CD4-positive, alpha-beta T cell treated with Interleukin-15 for 4 hours (primary cell): Measurements from ENCODE around the gene GNG13.
"Not testable (repeated sequence)": the region's sequence is repeated elsewhere in the genome, so short reads cannot be mapped to it uniquely, and the experiment has no call there.

Experiments
- DNase-seq: peaks from one replicate; pipeline ENCODE4 v3.0.0-alpha.2; 2020; ENCODE audit warnings: low spot score

GNG13 gene, protein sequence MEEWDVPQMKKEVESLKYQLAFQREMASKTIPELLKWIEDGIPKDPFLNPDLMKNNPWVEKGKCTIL

DNA sequence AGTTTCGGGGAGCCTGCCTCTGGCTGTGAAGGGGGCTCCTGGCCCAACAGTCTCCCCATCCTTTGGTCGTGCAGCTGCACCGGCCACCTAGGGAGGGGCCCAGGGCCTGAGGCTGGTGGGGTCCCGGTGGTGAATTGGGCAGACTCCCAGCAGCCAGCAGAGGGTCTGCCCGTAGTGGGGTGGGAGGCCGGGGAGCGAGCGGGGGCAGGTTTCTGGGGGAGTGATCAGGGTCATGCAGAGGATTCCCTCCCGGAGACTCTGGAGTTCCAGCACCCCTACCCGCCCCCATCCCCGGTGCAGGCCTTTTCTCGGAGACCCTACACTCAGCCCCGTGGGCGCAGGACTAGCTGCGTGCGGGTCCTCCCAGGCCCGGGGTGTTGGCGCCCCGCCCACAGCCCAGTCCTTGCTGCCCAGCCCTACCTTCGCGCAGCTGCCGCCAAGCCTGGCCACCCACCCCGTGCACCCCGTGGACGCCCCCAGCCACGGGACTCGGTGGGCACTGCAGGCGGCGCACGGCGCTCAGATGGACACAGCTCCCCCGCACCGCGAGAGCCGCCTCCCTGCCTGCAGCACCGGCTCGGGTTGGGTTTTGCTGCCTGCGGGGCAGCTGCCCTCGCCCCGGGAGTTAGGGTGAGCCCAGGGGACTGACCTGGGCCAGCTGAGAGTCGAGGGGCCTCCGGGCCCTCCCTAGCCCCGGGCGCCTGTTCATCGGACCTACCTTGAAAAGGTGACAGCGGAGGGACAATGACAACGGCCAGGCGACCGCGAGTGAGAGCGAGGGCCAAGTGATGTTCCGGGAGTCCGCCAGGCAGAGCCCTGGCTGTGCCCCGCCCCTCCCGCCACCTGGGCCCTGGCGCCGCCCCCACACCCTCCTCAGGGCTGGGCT is at the start of gene GNG13:
TSS of gene GNG13 (minus strand) at position 787 of the 886 bp plus-strand sequence. CDS start 1,657 bp downstream, outside the sequence.
- no peak for DNase-seq

- no peak for DNase-seq
Measured at GRCh38 chr16:848510-849253, 48.1 kb upstream of the GNG13 start.

GRCh38 chr16:847681-848445 is 47.3 kb upstream of the GNG13 start:
- no peak for DNase-seq

GRCh38 chr16:847151-847550 is 46.6 kb upstream of the GNG13 start:
- DNase-seq, result no peak

DNA sequence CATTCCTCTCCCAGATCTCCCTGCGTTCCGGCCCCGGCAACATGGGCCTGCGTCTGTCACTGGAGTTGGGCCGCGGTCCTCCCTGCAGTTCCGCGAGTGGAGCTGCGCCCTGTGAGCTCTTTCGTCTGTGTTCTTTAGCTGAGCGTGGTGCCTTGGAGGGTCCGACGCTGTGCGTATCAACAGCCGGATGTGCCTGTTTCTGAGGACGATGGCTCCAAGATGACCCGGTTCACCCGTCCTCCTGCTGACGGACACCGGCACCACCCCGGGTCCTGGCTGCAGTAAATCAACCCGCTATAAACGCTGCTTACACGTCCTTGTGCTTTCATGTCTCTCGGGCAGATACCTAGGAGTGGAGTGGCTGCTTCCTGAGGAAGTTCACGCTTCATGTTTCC is 44.8 kb upstream of the GNG13 start:
- DNase-seq, result no peak

DNA sequence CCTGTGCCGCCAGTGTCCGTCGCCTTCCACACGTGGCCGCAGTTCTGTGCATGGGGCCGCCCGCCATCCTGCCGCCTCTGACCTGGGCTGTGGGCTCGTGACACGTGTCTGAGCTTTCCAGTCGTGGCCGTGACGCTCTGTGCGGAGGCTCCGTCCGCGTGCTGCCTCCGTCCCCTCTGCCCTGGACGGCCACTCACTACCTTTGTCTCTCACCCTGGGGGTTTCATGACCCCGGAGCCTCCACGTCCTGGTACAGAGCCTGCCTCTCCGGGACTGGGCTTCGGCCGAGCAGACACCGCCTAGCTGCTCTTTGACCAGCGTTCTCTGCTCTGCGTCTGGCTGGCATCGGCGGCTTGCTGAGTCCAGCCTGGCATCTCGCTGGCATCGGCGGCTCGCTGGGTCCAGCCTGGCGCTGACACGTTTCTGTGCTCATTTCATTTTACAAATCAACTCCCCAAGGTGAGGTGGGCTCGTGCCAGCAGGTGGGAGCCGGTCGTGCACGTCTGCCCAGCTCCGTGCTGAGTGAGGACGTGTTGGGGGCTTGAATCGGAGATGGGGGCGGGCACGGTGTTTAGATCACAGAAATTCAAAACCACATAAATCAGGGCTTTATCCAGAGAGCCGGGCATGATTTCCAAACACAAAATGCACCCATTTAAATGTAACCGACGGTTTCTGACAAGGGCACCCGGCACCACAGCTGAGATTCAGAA is 44.3 kb upstream of the GNG13 start:
- DNase-seq, result no peak

DNA sequence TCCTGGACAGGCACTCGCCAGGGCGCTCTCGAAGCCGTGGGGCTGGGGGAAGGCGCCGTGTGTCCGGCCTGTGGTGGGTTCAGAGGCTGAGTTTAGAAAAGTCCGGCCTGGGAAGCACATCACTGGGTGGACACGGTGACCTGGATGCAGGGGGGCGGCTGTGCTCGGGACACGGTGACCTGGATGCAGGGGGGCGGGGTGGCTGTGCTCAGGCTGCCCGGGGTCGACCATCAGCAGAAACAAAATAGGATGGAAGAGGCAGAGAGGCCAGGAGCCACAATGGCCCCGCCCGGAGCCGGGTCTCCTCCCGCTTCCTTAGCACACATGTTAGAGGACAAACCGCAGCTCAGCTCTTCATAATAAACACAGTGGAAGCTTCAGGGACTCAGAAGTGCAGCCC is 43.2 kb upstream of the GNG13 start:
- DNase-seq, result no peak

DNA sequence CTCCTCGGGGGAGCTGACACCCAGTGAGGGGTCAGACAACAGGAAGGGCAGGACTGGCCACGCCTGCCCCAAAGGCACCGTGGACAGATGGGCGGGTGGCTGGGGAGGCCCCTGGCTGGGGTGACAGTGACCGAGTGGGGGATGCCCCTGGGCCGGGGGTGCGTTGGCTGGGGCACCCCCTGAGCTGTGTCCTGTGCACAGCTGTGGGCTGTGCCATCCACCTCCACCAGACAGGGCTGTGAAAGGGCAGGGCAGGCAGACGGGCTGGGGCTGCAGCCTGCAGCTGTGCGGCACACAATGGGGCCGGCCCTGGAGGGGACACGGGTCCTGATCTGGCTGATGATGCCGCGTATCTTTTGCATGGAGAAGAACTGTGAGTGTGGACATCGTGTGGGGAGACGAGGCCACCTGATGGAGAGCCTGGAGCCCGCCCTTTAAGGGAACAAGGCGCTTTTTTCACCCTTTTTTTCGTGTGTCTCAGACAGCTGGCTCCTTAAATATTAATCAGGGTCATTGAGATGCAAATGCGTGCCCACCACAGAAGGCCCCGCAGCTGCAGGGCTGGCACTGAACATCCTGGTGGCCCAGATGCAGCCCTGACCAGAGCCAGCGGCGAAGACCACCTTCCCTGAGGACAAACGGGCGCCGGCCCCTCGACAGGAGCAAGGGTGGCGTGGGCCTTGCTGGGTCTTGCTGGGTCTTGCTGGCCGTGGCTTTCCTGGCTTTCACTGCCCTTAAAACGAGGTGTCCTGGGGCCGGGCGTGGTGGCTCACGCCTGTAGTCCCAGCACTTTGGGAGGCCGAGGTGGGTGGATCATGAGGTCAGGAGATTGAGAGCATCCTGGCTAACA is 42.4 kb upstream of the GNG13 start:
- no peak for DNase-seq

GRCh38 chr16:842061-842476 is 41.5 kb upstream of the GNG13 start:
- DNase-seq, result no peak

DNA sequence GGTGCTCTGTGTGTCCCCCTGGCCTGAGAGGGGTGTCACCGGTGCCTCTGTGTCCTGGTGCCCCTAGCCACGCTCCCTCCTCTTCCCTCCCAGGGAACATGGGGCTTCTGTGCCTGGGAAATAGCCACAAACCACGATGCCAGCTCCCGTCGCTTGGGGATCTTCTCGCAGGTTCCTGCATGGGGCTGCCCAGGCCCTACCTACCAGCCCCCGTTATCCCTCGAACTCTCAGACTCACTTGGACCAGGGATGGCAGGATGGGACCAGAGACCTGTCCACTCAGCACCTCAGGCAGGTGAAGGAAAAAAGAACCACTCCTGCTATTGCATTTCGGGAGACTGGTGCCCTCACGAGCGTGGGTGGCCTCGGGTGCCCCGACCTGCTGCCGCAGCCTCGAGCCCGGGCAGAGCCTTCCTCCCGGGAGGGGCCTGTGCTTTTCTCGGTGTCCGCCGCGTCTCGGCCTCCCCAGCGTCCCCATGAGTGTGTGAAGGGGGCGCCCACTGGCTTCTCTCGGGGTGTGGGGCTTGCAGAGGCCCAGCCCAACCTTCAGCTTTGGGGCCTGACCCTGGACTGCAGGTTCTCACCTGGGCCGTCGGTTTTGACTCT is 41.0 kb upstream of the GNG13 start:
- no peak for DNase-seq

DNA sequence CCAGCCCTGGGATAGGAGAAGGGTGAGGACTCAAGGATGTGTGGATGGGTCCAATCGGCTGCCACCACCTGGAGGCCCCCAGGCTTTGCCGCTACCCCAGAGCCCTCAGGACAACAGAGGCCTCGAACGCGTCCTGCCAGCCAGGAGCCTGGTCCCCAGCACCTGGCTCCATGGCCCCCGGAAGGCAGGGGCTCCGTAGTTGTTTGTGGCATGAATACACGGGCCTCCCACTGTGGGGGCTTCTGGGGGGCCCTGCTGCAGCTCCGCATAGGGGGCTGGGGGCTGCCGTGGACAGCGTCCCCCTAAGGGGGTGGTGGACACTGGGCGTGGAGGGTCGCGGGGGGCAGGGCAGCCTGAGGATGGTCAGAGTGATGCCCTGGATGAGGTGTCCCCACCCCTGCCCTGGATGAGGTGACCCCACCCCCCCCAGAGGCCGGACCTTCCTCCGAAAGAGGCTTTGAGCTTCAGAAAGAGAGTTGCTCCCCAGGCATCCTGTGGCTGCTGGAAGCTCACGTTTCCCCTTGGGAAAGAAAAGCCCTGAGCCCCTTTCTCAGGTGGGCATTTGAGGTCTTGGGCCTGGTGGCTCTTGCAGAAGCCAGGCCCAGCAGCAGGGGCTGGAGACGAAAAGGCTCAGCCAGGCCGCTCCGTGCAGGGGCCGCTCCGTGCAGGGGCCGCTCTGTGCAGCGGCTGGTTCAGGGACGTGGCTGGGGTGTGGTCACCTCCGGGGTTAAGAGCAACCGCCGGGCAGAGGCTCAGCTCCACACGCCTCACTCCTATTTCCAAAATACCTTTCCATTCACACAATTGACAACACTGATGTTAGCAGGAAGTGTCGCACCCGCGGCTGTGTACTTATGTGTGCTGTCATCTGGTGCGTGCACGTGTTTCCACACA is 40.3 kb upstream of the GNG13 start:
- no peak for DNase-seq

- no peak for DNase-seq
Measured at GRCh38 chr16:839643-840408, 39.3 kb upstream of the GNG13 start.

DNA sequence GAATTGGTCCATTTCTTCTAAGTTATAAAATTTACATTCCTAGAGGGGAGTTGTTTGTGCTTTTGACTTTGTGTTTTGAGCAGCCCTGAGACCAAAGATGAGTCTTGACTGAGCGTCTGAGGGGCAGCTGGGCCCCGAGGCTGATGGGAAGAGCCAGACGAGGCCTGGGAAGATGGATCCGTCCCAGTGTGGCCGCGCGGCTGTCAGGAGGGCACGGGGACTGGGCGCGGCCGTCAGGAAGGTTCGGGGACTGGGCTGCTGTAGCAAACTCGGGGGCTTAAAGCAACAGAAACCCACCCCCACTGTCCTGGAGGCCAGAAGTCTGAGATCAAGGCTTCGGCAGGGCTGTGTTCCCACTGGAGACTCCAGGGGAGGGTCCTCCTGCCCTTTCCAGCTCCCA is 38.2 kb upstream of the GNG13 start:
- DNase-seq, result no peak

DNA sequence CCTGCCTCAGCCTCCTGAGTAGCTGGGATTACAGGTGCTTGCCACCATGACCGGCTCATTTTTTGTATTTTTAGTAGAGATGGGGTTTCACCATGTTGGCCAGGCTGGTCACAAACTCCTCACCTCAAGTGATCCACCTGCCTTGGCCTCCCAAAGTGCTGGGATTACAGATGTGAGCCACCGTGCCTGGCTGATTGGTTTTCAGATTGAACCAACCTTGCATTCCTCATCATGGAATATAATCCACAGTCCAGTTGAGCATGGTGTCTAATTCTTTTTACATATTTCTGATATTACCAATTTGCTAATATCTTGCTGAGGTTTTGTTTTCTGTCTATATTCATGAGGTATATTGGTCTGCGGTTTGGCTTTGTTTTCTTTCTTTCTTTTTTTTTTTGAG is 36.3 kb upstream of the GNG13 start:
- not testable (repeated sequence) for DNase-seq

GRCh38 chr16:836221-836620 is 35.7 kb upstream of the GNG13 start:
- DNase-seq, result no peak

- no peak for DNase-seq
Measured at GRCh38 chr16:835373-835772, 34.8 kb upstream of the GNG13 start.

DNA sequence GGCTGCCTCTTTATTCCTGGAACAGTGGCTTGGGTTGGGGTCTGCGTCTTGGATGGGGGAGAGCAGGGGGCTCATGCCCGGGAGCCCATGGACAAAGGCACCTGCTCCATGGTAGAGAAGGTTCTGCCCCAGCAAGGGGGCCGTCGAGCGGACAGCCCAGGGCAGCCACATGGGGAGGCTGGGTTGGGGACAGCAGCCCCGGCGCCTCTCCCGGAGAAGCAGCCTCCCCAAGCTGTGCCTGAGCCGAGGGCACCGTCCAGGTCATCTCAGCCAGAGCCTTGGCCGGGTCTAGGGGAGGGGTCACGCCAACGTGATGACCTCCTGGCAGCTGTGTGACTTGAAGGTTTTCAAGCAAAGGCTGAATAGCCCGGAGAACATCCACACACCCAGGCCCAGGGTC is 32.9 kb upstream of the GNG13 start:
- no peak for DNase-seq

DNA sequence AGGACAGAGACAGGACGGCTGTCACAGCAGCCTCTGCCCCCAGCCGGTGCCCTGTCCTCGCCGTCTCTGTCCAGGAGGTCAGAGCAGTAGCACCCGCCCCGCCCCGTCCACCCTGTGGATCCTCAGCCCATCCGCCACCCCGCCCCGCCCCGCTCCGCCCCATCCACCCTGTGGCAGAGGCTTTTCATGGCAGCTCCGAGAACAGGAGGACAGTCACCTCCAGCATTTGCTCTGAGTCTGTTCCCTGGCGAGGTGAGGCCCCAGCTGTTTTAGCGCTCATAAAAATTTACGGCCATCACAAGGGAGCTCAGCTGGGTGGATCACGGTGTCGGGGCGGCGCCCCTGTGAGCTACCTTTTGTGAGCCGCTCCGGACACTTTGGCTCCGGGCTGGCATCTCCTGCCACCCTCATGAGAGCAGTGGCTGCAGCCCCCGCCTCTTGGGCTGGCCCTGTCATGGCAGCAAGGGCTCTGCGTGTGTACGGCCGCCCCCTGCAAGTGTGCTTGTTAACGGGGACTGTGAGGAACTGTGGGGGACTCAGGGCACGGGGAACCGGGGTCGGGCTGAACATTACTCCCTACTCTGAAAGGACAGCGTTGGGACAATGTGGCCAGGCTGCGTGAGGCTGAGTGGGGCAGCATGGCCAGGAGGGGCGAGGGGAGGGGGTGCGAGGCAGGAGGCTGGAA is 32.3 kb upstream of the GNG13 start:
- DNase-seq, result no peak
